ENCODE data around the gene DYSF.

DNA sequence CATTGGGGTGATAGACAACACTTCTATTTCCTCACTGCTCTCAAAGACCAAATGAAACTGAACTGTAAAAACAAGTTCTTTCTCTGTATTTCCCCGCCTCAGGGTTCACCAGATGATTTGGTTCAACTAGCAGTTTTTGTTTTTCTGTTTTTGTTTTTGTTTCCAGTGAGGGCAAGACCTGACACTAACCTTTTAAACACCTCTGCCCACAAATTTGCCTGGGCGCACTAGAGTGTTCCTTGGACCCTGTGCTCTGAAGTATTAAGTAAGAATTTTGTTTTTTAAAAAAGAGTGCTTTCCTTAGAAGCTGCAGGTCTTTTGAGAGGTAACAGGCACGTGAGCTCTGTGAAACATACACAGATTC, 92.9 kb downstream of the DYSF start:
- TF ChIP-seq POLR2A (IDR thresholded peaks at IDR 0.05), result no peak
- TF ChIP-seq, protein P1, sequence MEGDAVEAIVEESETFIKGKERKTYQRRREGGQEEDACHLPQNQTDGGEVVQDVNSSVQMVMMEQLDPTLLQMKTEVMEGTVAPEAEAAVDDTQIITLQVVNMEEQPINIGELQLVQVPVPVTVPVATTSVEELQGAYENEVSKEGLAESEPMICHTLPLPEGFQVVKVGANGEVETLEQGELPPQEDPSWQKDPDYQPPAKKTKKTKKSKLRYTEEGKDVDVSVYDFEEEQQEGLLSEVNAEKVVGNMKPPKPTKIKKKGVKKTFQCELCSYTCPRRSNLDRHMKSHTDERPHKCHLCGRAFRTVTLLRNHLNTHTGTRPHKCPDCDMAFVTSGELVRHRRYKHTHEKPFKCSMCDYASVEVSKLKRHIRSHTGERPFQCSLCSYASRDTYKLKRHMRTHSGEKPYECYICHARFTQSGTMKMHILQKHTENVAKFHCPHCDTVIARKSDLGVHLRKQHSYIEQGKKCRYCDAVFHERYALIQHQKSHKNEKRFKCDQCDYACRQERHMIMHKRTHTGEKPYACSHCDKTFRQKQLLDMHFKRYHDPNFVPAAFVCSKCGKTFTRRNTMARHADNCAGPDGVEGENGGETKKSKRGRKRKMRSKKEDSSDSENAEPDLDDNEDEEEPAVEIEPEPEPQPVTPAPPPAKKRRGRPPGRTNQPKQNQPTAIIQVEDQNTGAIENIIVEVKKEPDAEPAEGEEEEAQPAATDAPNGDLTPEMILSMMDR (IDR thresholded peaks at IDR 0.05), result no peak
